ENCODE data around the gene ATP13A3. TPM values are rescaled to one million over a fixed set of nuclear protein-coding genes. Genes with fewer than 3 reads are reported as not detected.

The ATP13A3 gene
- total RNA-seq, 4 donors from 2014 or later: 55.6 to 166 (median 94.7) TPM

GRCh38 chr3:194462936-194463335 lies 23.9 kb downstream of the ATP13A3 start:
- Histone ChIP-seq H3K4me1 (peaks cover 0 to 10% (median 0%) of the 10 kb centered on the region in 3 donors), H3K27ac (no peak overlapping the region), H3K27me3 (no peaks in the 10 kb centered on the region), H3K4me3 (no peak overlapping the region), H3K9me3 (no peaks in the 10 kb centered on the region), H3K36me3 (peaks cover 0 to 27% (median 7%) of the 10 kb centered on the region in 3 donors)
- no peak for TF ChIP-seq POLR2A (IDR thresholded peaks at IDR 0.05)
- intact Hi-C loops (cut with DNase I): no loop called here
- 70 to 71% methylated on average over 2 of the region's 2 CpGs for WGBS, 2 donors
- no peak for DNase-seq

GRCh38 chr3:194460566-194460965 lies 26.2 kb downstream of the ATP13A3 start:
- no peak for TF ChIP-seq CTCF (IDR thresholded peaks at IDR 0.05)
- no peak for TF ChIP-seq POLR2A (IDR thresholded peaks at IDR 0.05)
- peaks cover 0 to 39% (median 7%) of the 10 kb centered on the region in 3 donors for H3K36me3 ChIP-seq
- DNase-seq: no peak
- H3K4me1 ChIP-seq: no peaks in the 10 kb centered on the region
- no peaks in the 10 kb centered on the region for H3K27me3 ChIP-seq
- H3K9me3 ChIP-seq: no peaks in the 10 kb centered on the region
- no peak overlapping the region for H3K27ac ChIP-seq
- intact Hi-C loops (cut with DNase I): no loop called here
- 82 to 87% methylated on average over 5 of the region's 5 CpGs for WGBS, 2 donors
- H3K4me3 ChIP-seq: no peak overlapping the region

- TF ChIP-seq POLR2A (IDR thresholded peaks at IDR 0.05) (no peak), CTCF (IDR thresholded peaks at IDR 0.05) (no peak)
- Histone ChIP-seq H3K4me3 (no peak overlapping the region), H3K27me3 (no peaks in the 10 kb centered on the region), H3K36me3 (peaks cover 0 to 61% (median 7%) of the 10 kb centered on the region in 3 donors), H3K4me1 (no peaks in the 10 kb centered on the region), H3K9me3 (no peaks in the 10 kb centered on the region), H3K27ac (no peak overlapping the region)
- intact Hi-C loops (cut with DNase I): no loop called here
- WGBS, 2 donors: 81% methylated on average over 5 of the region's 5 CpGs
- DNase-seq: no peak
These were observed 28.7 kb downstream of the ATP13A3 start for GRCh38 chr3:194458131-194458530.

GRCh38 chr3:194455481-194455880 lies 31.3 kb downstream of the ATP13A3 start:
- peaks cover 7 to 85% (median 10%) of the 10 kb centered on the region in 3 donors for H3K36me3 ChIP-seq
- H3K27me3 ChIP-seq: no peaks in the 10 kb centered on the region
- no peaks in the 10 kb centered on the region for H3K9me3 ChIP-seq
- H3K27ac ChIP-seq: no peak overlapping the region
- H3K4me1 ChIP-seq: no peaks in the 10 kb centered on the region
- no peak for TF ChIP-seq POLR2A (IDR thresholded peaks at IDR 0.05)
- no peak for TF ChIP-seq CTCF (IDR thresholded peaks at IDR 0.05)
- intact Hi-C loops (cut with DNase I): no loop called here
- no peak for DNase-seq
- WGBS, 2 donors: 96 to 100% methylated on average over 1 of the region's 1 CpG
- H3K4me3 ChIP-seq: no peak overlapping the region

- Histone ChIP-seq H3K27ac (no peak overlapping the region), H3K4me1 (no peaks in the 10 kb centered on the region), H3K36me3 (peaks cover 0 to 97% (median 34%) of the 10 kb centered on the region in 3 donors), H3K9me3 (no peaks in the 10 kb centered on the region), H3K27me3 (no peaks in the 10 kb centered on the region), H3K4me3 (no peak overlapping the region)
- intact Hi-C loops (cut with DNase I): no loop called here
- 83 to 84% methylated on average over 5 of the region's 5 CpGs for WGBS, 2 donors
- no peak for TF ChIP-seq POLR2A (IDR thresholded peaks at IDR 0.05)
- no peak for TF ChIP-seq CTCF (IDR thresholded peaks at IDR 0.05)
- no peak for DNase-seq
These were observed 36.5 kb downstream of the ATP13A3 start for GRCh38 chr3:194450341-194450740.

GRCh38 chr3:194449913-194450312 lies 36.9 kb downstream of the ATP13A3 start:
- Histone ChIP-seq H3K4me1 (no peaks in the 10 kb centered on the region), H3K27ac (no peak overlapping the region), H3K27me3 (no peaks in the 10 kb centered on the region), H3K36me3 (peaks cover 0 to 99% (median 34%) of the 10 kb centered on the region in 3 donors), H3K4me3 (no peak overlapping the region), H3K9me3 (no peaks in the 10 kb centered on the region)
- WGBS, 2 donors: 75 to 83% methylated on average over 3 of the region's 3 CpGs
- intact Hi-C loops (cut with DNase I): no loop called here
- DNase-seq: no peak
- TF ChIP-seq POLR2A (IDR thresholded peaks at IDR 0.05): no peak
- TF ChIP-seq CTCF (IDR thresholded peaks at IDR 0.05): no peak

Data from esophagus squamous epithelium (tissue), 5 donors.